PC-3 (cell line): ENCODE data around the gene SLC10A4. TPM values are rescaled to one million over a fixed set of nuclear protein-coding genes. Genes with fewer than 3 reads are reported as not detected.

Experiments
- ATAC-seq: fragments of 200-7000 bp; cut with Tn5 transposase; 2 replicates; pipeline ENCODE4 v1.9.1; 2020; ENCODE audit warnings: mild to moderate bottlenecking, moderate library complexity
- BruUV-seq: library from RNA; stranded (reverse); fragments of 400-500 nt; replicated peaks from 2 replicates; lab custom pipeline; 2021; lab: Mats Ljungman, UMichigan
- CTCF ChIA-PET: fragments of 300-600 bp; sonication (Branson Sonifier 250); formaldehyde crosslinking; loops from one replicate; lab custom pipeline; 2022; ENCODE audit warnings: antibody characterized with exemption; lab: Charles Lee
- POLR2A ChIA-PET: fragments of 300-600 bp; sonication (Branson Sonifier 250); formaldehyde crosslinking; loops from one replicate; lab custom pipeline; 2022; ENCODE audit warnings: antibody characterized with exemption; ENCODE audit not compliant: unreplicated experiment; lab: Charles Lee
- DNase-seq: peaks from one replicate; pipeline ENCODE4 v3.0.0-alpha.2; 2015
- H2AFZ ChIP-seq: fragments of 300-600 bp; sonication (generic); 2 replicates; pipeline ENCODE4 v1.6.0; 2016; ENCODE audit warnings: antibody characterized with exemption, low read length
- H3F3A ChIP-seq: fragments of 300-600 bp; sonication (generic); one replicate; pipeline ENCODE4 v1.6.0; 2017; ENCODE audit warnings: antibody characterized with exemption, low read length, control low read depth, mild to moderate bottlenecking; ENCODE audit not compliant: unreplicated experiment
- H3K27ac ChIP-seq: fragments of 300-600 bp; sonication (generic); 2 replicates; pipeline ENCODE4 v1.5.1; 2016; ENCODE audit warnings: mild to moderate bottlenecking, low read length
- H3K27me3 ChIP-seq: fragments of 300-600 bp; sonication (generic); 2 replicates; pipeline ENCODE4 v1.6.1; 2016; ENCODE audit warnings: low read length, mixed read lengths
- H3K36me3 ChIP-seq: fragments of 300-600 bp; sonication (generic); 2 replicates; pipeline ENCODE4 v1.6.1; 2016; ENCODE audit warnings: low read depth, mixed run types, low read length, mixed read lengths
- H3K4me1 ChIP-seq: fragments of 300-600 bp; sonication (generic); 2 replicates; pipeline ENCODE4 v1.5.1; 2016; ENCODE audit warnings: low read length; ENCODE audit not compliant: insufficient read depth
- H3K4me2 ChIP-seq: fragments of 300-600 bp; sonication (generic); 2 replicates; pipeline ENCODE4 v1.6.0; 2016; ENCODE audit warnings: low read length
- H3K4me3 ChIP-seq: fragments of 300-600 bp; sonication (generic); 2 replicates; pipeline ENCODE4 v1.5.1; 2016; ENCODE audit warnings: mild to moderate bottlenecking, low read length, mixed read lengths
- H3K79me2 ChIP-seq: fragments of 300-600 bp; sonication (generic); 2 replicates; pipeline ENCODE4 v1.6.1; 2017; ENCODE audit warnings: low read length, mixed read lengths
- H3K9ac ChIP-seq: fragments of 300-600 bp; sonication (generic); 2 replicates; pipeline ENCODE4 v1.6.0; 2016; ENCODE audit warnings: mild to moderate bottlenecking, low read length
- H3K9me2 ChIP-seq: fragments of 300-600 bp; sonication (generic); replicated peaks from 2 replicates; pipeline ENCODE4 v1.6.1; 2016; ENCODE audit warnings: mixed run types, low read length, mixed read lengths
- H3K9me3 ChIP-seq: fragments of 300-600 bp; sonication (generic); 2 replicates; pipeline ENCODE4 v1.6.1; 2016; ENCODE audit warnings: low read length, mixed read lengths
- H4K20me1 ChIP-seq: fragments of 300-600 bp; sonication (generic); 2 replicates; pipeline ENCODE4 v1.6.1; 2016; ENCODE audit warnings: low read length, mixed read lengths
- EZH2 ChIP-seq: fragments of 300-600 bp; sonication (generic); IDR thresholded peaks from one replicate; pipeline ENCODE4 v1.6.1; 2017; ENCODE audit warnings: antibody characterized with exemption, mild to moderate bottlenecking, low read length; ENCODE audit not compliant: unreplicated experiment
- EZH2phosphoT487 ChIP-seq: fragments of 300-600 bp; sonication (generic); IDR thresholded peaks from 2 replicates; pipeline ENCODE4 v1.6.1; 2018; ENCODE audit warnings: mild to moderate bottlenecking, antibody characterized with exemption, low read length, borderline replicate concordance
- intact Hi-C: fragments of 100-400 bp; cut with micrococcal nuclease; formaldehyde crosslinking; loops from 2 replicates; pipeline ENCODE4 v1.9.0; 2023
- total RNA-seq: library from RNA; depleted of rRNA; stranded (reverse); fragments of >200 nt; gene quantifications from 2 replicates; pipeline ENCODE4 v1.2.3, GENCODE V29; 2014; rRNA removed
- TF ChIP-seq, protein P1 (sequence below): fragments of 300-600 bp; sonication (generic); conservative IDR thresholded peaks from 2 replicates; pipeline ENCODE4 v1.5.1; 2017; ENCODE audit warnings: antibody characterized with exemption, low read depth, mild to moderate bottlenecking, low read length

Gene SLC10A4
- total RNA-seq, 1 experiment from 2014 or later, result not detected

DNA sequence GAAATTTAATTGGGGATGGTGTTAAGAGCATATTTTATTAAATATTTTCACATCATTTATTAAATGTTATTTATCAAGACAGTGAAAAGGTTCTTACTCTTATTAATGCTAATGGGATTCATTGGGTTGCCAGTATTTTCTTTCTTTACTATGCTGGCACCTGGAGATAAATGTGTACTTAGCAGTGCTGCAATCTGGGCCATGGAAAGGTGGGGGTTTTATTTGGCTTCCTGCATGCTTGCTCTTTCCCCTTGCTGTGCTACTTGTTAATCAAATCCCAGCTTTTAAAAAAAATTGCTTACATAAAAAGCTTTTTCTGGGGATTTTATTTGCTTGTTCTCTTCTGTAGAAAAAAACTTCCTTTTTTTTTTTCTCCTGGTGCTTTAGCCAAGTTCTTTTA, 55.2 kb downstream of the SLC10A4 start:
- ChIA-PET CTCF (no interaction called here), POLR2A (no interaction called here)
- no peaks in the 10 kb centered on the region for H3K27me3 ChIP-seq
- no peak overlapping the region for H3K27ac ChIP-seq
- no peak overlapping the region for H2AFZ ChIP-seq
- peaks cover 9% of the 10 kb centered on the region; the same call in 1 of the 2 replicates for H3K36me3 ChIP-seq
- H3K4me2 ChIP-seq, result no peak overlapping the region
- DNase-seq (no peak), ATAC-seq (no peak)
- TF ChIP-seq, protein P1, sequence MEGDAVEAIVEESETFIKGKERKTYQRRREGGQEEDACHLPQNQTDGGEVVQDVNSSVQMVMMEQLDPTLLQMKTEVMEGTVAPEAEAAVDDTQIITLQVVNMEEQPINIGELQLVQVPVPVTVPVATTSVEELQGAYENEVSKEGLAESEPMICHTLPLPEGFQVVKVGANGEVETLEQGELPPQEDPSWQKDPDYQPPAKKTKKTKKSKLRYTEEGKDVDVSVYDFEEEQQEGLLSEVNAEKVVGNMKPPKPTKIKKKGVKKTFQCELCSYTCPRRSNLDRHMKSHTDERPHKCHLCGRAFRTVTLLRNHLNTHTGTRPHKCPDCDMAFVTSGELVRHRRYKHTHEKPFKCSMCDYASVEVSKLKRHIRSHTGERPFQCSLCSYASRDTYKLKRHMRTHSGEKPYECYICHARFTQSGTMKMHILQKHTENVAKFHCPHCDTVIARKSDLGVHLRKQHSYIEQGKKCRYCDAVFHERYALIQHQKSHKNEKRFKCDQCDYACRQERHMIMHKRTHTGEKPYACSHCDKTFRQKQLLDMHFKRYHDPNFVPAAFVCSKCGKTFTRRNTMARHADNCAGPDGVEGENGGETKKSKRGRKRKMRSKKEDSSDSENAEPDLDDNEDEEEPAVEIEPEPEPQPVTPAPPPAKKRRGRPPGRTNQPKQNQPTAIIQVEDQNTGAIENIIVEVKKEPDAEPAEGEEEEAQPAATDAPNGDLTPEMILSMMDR, result no peak
- no peak for TF ChIP-seq EZH2phosphoT487
- TF ChIP-seq EZH2, result no peak
- H3K4me3 ChIP-seq, result no peak overlapping the region
- H3K9ac ChIP-seq, result no peak overlapping the region
- no TSS peak for BruUV-seq
- no peaks in the 10 kb centered on the region for H3K9me2 ChIP-seq
- H3K79me2 ChIP-seq, result no peaks in the 10 kb centered on the region
- no peaks in the 10 kb centered on the region for H3K9me3 ChIP-seq
- H3F3A ChIP-seq, result no peaks in the 10 kb centered on the region
- no peaks in the 10 kb centered on the region for H3K4me1 ChIP-seq
- intact Hi-C loops, result no loop called here
- H4K20me1 ChIP-seq, result no peaks in the 10 kb centered on the region

Other genes starting within 250 kb of the SLC10A4 start
- gene TEC, start 213.5 kb upstream of the SLC10A4 start, total RNA-seq, result 3.9 and 10.4 TPM in 2 replicates
- 12.5 and 17.6 TPM in 2 replicates for gene SLAIN2, start 141.8 kb upstream of the SLC10A4 start, total RNA-seq
- gene ZAR1, start 6.9 kb downstream of the SLC10A4 start, total RNA-seq, result not detected in 2 replicates